ENCODE results near the gene DNAJC7.

DNAJC7 gene

GRCh38 chr17:41971721-41972523 is 45.3 kb downstream of the DNAJC7 start:
- H3K27ac ChIP-seq (ENCODE audit: low read length): no peak overlapping the region

GRCh38 chr17:41970901-41971331 is 46.3 kb downstream of the DNAJC7 start:
- Histone ChIP-seq H3K9me3 (ENCODE audit: insufficient read depth, low read depth, low read length) (no peaks in the 10 kb centered on the region), H3K36me3 (ENCODE audit: insufficient read depth, low read depth, low read length) (peaks cover 62% of the 10 kb centered on the region), H3K9ac (ENCODE audit: low read depth, low read length) (no peak overlapping the region), H3K27ac (ENCODE audit: low read length) (no peak overlapping the region), H3K27me3 (ENCODE audit: insufficient read depth, low read length) (no peaks in the 10 kb centered on the region), H3K4me1 (ENCODE audit: insufficient read depth, low read length) (peaks cover 2% of the 10 kb centered on the region; the same call in 1 of the 2 replicates), H3K4me3 (ENCODE audit: low read length) (no peak overlapping the region)

More at GRCh38 chr17:41971721-41972523, 45.3 kb downstream of the DNAJC7 start:
- no peaks in the 10 kb centered on the region for H3K9me3 ChIP-seq (ENCODE audit: insufficient read depth, low read depth, low read length)
- H3K27me3 ChIP-seq (ENCODE audit: insufficient read depth, low read length): no peaks in the 10 kb centered on the region
- 0 out of 2 replicates have a peak, but pooled peaks cover 2% of the 10 kb centered on the region for H3K4me1 ChIP-seq (ENCODE audit: insufficient read depth, low read length)
- peaks cover 72% of the 10 kb centered on the region for H3K36me3 ChIP-seq (ENCODE audit: insufficient read depth, low read depth, low read length)
- H3K9ac ChIP-seq (ENCODE audit: low read depth, low read length): no peak overlapping the region
- H3K4me3 ChIP-seq (ENCODE audit: low read length): no peak overlapping the region

GRCh38 chr17:41968676-41969075 is 48.6 kb downstream of the DNAJC7 start:
- no peak overlapping the region for H3K4me3 ChIP-seq (ENCODE audit: low read length)
- H3K27me3 ChIP-seq (ENCODE audit: insufficient read depth, low read length): no peaks in the 10 kb centered on the region
- no peak overlapping the region for H3K9ac ChIP-seq (ENCODE audit: low read depth, low read length)
- H3K4me1 ChIP-seq (ENCODE audit: insufficient read depth, low read length): peaks cover 6% of the 10 kb centered on the region; the same call in 1 of the 2 replicates
- H3K36me3 ChIP-seq (ENCODE audit: insufficient read depth, low read depth, low read length): peaks cover 39% of the 10 kb centered on the region
- no peaks in the 10 kb centered on the region for H3K9me3 ChIP-seq (ENCODE audit: insufficient read depth, low read depth, low read length)
- no peak overlapping the region for H3K27ac ChIP-seq (ENCODE audit: low read length)

- Histone ChIP-seq H3K36me3 (ENCODE audit: insufficient read depth, low read depth, low read length) (peaks cover 33% of the 10 kb centered on the region), H3K9me3 (ENCODE audit: insufficient read depth, low read depth, low read length) (no peaks in the 10 kb centered on the region), H3K4me1 (ENCODE audit: insufficient read depth, low read length) (peaks cover 6% of the 10 kb centered on the region; the same call in 1 of the 2 replicates), H3K9ac (ENCODE audit: low read depth, low read length) (peak overlapping the region; percentile 66; the same call in 1 of the 2 replicates), H3K4me3 (ENCODE audit: low read length) (peak overlapping the region; percentile 68; the same call in 1 of the 2 replicates), H3K27ac (ENCODE audit: low read length) (no peak overlapping the region), H3K27me3 (ENCODE audit: insufficient read depth, low read length) (no peaks in the 10 kb centered on the region)
Observed at GRCh38 chr17:41967921-41968578, 49.2 kb downstream of the DNAJC7 start.

- H3K27me3 ChIP-seq (ENCODE audit: insufficient read depth, low read length): no peaks in the 10 kb centered on the region
- H3K9ac ChIP-seq (ENCODE audit: low read depth, low read length): peak overlapping the region; percentile 66
- peaks cover 6% of the 10 kb centered on the region; the same call in 1 of the 2 replicates for H3K4me1 ChIP-seq (ENCODE audit: insufficient read depth, low read length)
- peaks cover 26% of the 10 kb centered on the region for H3K36me3 ChIP-seq (ENCODE audit: insufficient read depth, low read depth, low read length)
- peak overlapping the region; percentile 68 for H3K4me3 ChIP-seq (ENCODE audit: low read length)
- H3K27ac ChIP-seq (ENCODE audit: low read length): no peak overlapping the region
- no peaks in the 10 kb centered on the region for H3K9me3 ChIP-seq (ENCODE audit: insufficient read depth, low read depth, low read length)
Observed at GRCh38 chr17:41967141-41967920, 49.9 kb downstream of the DNAJC7 start.

- Histone ChIP-seq H3K4me3 (ENCODE audit: low read length) (peak within 1 kb of the TSS; percentile 68), H3K27ac (ENCODE audit: low read length) (no peak within 1 kb of the TSS)
Observed at GRCh38 chr17:41966463-41967140, 50.6 kb downstream of the DNAJC7 start, which contains the start of gene CNP. TSS of gene CNP (plus strand) at chr17:41966795. CDS start at chr17:41966885, 90 bp downstream.

GRCh38 chr17:41965694-41966462 is 51.4 kb downstream of the DNAJC7 start:
- Histone ChIP-seq H3K27ac (ENCODE audit: low read length) (no peak overlapping the region), H3K27me3 (ENCODE audit: insufficient read depth, low read length) (no peaks in the 10 kb centered on the region), H3K4me3 (ENCODE audit: low read length) (peak overlapping the region; percentile 68), H3K9me3 (ENCODE audit: insufficient read depth, low read depth, low read length) (no peaks in the 10 kb centered on the region), H3K9ac (ENCODE audit: low read depth, low read length) (peak overlapping the region; percentile 66), H3K4me1 (ENCODE audit: insufficient read depth, low read length) (peaks cover 6% of the 10 kb centered on the region; the same call in 1 of the 2 replicates), H3K36me3 (ENCODE audit: insufficient read depth, low read depth, low read length) (peaks cover 13% of the 10 kb centered on the region)

More at GRCh38 chr17:41966463-41967140, 50.6 kb downstream of the DNAJC7 start, which contains the start of gene CNP:
- no peaks in the 10 kb centered on the region for H3K9me3 ChIP-seq (ENCODE audit: insufficient read depth, low read depth, low read length)
- H3K27me3 ChIP-seq (ENCODE audit: insufficient read depth, low read length): no peaks in the 10 kb centered on the region
- peaks cover 19% of the 10 kb centered on the region for H3K36me3 ChIP-seq (ENCODE audit: insufficient read depth, low read depth, low read length)
- peak within 1 kb of the TSS; percentile 66 for H3K9ac ChIP-seq (ENCODE audit: low read depth, low read length)
- peaks cover 6% of the 10 kb centered on the region; the same call in 1 of the 2 replicates for H3K4me1 ChIP-seq (ENCODE audit: insufficient read depth, low read length)

GRCh38 chr17:41962768-41963434 is 54.3 kb downstream of the DNAJC7 start:
- H3K9ac ChIP-seq (ENCODE audit: low read depth, low read length): no peak overlapping the region

GRCh38 chr17:41962111-41962510 is 55.1 kb downstream of the DNAJC7 start:
- H3K4me3 ChIP-seq (ENCODE audit: low read length): no peak overlapping the region
- H3K9ac ChIP-seq (ENCODE audit: low read depth, low read length): no peak overlapping the region
- no peaks in the 10 kb centered on the region for H3K36me3 ChIP-seq (ENCODE audit: insufficient read depth, low read depth, low read length)
- no peak overlapping the region for H3K27ac ChIP-seq (ENCODE audit: low read length)
- H3K4me1 ChIP-seq (ENCODE audit: insufficient read depth, low read length): peaks cover 18% of the 10 kb centered on the region
- H3K27me3 ChIP-seq (ENCODE audit: insufficient read depth, low read length): no peaks in the 10 kb centered on the region
- H3K9me3 ChIP-seq (ENCODE audit: insufficient read depth, low read depth, low read length): no peaks in the 10 kb centered on the region

More at GRCh38 chr17:41962768-41963434, 54.3 kb downstream of the DNAJC7 start:
- Histone ChIP-seq H3K27ac (ENCODE audit: low read length) (no peak overlapping the region), H3K9me3 (ENCODE audit: insufficient read depth, low read depth, low read length) (no peaks in the 10 kb centered on the region), H3K27me3 (ENCODE audit: insufficient read depth, low read length) (no peaks in the 10 kb centered on the region), H3K36me3 (ENCODE audit: insufficient read depth, low read depth, low read length) (no peaks in the 10 kb centered on the region), H3K4me3 (ENCODE audit: low read length) (no peak overlapping the region), H3K4me1 (ENCODE audit: insufficient read depth, low read length) (peaks cover 13% of the 10 kb centered on the region; the same call in 1 of the 2 replicates)

Measured in iPS-20b (cell line).